GM20431 (cell line): ENCODE results near the gene PRDM1.

Source experiments
- in situ Hi-C: fragments of 300-500 bp; cut with MseI, MboI; formaldehyde crosslinking; loops from one replicate; pipeline ENCODE4 v1.15.0; 2020; ENCODE audit warnings: low sequenced_read_pairs; ENCODE audit not compliant: unreplicated experiment

Gene PRDM1

DNA sequence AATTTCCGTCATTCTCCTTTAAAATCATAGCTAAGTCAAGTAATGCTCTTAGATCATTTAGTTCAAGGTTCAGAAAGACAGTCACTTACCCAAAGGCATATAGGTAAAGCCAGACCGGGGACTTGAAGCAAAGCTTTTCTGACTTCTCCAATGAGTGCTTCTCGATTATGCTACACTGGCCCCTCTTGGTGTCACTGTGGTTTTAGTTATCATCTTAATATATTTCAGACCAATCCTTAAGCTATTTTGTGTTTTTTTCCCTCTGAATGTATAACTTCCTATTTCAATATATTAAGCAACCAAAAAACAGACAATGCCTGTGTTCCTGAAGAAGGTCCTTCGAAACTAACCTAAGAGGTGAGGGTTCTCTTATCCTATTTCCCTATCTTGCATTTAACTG lies 3.9 kb downstream of the PRDM1 start:
- in situ Hi-C loops, result loop anchor here (25.0 kb wide), 2 partner anchors 353 to 603 kb away; no protein-coding TSS in a partner anchor

DNA sequence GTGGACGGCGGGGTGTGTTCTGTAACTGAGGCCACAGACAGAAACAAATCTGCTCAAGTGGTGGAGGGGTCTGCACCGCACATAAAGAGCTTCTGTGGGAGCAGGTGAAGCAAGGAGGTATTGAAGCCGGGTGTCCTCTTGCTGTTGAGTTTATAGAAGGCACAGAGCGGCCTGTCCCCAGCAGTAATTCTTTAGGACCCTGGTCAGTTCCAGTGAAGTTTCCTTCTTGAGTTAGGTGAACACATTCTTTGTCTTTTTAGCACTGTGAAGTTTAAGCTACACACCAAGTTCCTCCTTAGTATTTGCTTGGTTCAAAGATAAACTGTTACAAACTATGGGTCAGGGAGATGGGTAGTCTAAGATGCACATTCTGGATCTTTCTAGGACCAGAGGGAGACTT lies 6.1 kb downstream of the PRDM1 start:
- in situ Hi-C loops, result loop anchor here (25.0 kb wide), 2 partner anchors 355 to 605 kb away; no protein-coding TSS in a partner anchor

DNA sequence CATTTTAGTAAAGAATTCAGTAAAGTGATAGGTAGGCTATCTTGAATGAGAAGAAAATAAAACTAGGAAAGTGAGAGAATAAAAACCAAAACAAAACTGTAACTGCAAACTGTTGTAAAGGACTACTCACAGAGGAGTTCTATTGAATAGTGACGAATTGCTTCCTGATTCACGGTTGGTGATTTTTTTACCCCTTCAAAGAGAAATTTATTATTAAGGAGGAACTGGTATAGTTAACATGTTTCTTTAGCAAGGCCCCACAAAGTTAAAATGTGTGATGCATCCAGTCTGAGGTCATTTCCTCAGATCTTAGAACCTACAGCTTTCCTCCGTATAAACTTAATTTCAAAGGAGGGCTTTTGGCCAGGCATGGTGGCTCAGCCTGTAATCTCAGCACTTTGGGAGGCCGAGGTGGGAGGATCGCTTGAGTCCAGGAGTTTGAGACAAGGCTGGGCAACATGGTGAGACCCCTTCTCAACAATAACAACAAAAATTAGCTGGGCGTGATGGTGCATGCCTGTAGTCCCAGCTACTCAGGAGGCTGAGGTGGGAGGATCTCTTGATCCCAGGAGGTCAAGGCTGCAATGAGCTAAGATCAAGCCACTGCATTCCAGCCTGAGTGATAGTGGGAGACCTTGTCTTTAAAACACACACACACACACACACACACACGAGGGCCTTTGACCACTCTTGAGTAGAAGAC lies 8.3 kb downstream of the PRDM1 start:
- in situ Hi-C loops, result loop anchor here (25.0 kb wide), 2 partner anchors 357 to 607 kb away; no protein-coding TSS in a partner anchor

DNA sequence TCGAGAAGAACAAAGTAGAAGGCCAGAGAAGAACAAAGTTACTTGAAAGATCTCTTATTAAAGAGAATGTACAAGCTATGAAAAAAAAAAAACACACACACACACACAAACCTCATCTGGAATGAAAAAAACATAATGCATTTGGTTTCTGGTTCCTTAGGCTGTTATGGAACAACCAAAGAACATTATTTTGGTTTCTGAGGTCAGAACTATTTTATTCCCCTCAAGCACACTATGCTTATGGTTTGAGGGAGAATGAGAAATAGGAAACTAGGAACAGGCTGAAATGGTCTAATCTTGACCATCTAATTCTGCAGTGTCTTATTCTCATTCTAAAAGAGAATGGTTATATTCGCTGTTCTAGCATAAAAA lies 8.8 kb downstream of the PRDM1 start:
- in situ Hi-C loops, result loop anchor here (25.0 kb wide), 2 partner anchors 358 to 608 kb away; no protein-coding TSS in a partner anchor

DNA sequence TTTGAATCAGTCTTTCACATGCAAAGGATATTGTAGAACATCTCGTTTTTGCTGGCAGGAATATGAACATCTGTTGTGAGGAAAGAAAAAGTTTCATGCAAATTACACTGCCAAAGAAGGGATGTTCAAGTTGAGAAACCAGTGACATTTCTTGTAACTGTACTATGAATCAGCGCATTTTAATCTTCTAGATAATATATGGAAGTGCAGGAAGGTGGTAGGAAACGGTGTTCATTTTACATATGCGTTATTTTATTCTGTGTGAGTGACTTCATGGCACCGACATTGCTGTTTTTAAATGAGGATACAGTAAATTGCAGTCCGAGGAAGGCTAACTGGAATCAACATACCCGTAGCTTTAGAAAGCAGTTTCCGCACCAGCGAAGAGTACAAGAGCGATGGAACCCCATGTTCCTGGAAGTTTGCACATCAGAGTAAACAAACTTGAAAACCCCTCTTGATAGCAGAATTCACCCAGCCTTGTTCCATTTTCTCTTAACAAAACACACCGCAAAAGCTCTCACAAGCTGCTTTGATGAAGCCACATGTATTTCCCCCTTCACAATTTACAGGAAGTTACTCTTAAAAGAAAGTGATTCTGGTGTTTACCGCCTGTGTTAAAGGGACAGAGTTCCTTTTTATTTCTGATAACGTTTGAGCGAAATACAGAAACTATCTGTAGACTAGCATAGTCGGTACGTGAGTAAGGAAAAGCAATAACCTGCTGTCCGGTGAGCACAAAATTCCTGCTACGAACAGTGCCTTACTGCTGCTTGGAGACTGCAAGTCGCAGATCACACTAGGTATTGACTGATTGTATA lies 11.5 kb downstream of the PRDM1 start:
- in situ Hi-C loops, result loop anchor here (25.0 kb wide), 2 partner anchors 360 to 610 kb away; no protein-coding TSS in a partner anchor

DNA sequence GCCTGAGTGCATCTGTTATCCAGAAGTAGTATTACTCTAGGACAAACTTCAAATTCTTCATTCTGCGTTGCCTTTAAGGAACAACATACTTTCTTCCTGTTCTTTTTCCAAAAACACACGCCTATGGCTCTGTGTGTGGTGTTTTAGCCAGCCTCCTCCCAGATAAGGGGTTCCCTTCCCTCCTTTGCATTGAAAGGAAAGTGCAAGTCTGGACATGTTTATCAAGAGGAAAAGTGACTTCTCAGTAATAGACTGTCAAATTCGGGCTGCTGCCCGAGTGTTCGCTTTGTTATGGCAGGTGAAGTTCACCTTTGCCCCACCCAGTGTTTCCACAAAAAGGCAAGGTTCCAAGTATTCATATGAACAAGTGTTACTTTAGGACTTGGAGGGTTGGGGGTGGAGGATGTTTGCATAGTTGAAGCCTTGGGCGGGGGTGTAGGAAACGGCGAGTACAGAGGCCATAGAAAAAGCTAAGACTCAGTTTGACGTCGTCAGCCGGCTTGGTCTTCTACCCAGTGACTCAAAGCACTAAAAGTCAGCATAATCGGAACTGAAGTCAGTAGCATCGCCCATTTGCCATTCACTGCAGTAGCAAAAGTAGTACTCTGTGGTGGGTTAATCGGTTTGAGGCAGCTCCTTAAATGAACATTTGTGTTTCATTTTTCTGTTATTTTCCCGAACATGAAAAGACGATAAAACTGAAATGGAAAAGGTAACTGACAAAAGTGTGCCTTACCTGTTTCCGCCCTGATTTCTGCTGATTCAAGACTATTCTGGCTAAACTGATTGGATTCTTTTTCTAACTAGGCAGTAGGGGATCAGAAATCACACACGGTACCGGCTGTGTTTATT lies 12.5 kb downstream of the PRDM1 start:
- in situ Hi-C loops, result loop anchor here (25.0 kb wide), 2 partner anchors 361 to 611 kb away; no protein-coding TSS in a partner anchor

DNA sequence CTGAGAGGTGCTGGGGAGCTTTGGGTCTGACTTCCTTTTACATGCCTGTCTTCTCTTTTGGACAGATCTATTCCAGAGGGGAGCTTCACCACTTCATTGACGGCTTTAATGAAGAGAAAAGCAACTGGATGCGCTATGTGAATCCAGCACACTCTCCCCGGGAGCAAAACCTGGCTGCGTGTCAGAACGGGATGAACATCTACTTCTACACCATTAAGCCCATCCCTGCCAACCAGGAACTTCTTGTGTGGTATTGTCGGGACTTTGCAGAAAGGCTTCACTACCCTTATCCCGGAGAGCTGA lies 13.1 kb downstream of the PRDM1 start:
- in situ Hi-C loops, result loop anchor here (25.0 kb wide), 2 partner anchors 362 to 612 kb away; no protein-coding TSS in a partner anchor

DNA sequence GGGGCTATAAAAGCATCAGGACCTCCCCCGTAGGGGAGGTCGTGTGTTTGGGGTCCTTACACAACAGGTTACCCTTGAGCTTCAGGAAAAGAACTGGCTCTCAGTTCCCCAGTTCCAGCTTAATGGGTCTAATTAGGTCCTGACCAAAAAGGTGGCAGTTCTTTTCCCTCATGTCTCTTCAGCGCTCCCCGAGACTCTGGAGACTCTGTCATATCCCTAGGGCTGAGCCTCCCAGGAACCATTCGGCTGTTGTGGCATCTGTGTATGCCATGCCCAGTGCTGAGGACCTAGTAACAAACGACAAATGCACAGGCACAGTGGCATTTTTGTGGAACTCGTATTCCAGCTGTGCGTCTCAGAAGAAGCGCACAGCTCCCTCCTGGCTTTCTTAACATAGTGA lies 14.6 kb downstream of the PRDM1 start:
- in situ Hi-C loops, result no loop called here

DNA sequence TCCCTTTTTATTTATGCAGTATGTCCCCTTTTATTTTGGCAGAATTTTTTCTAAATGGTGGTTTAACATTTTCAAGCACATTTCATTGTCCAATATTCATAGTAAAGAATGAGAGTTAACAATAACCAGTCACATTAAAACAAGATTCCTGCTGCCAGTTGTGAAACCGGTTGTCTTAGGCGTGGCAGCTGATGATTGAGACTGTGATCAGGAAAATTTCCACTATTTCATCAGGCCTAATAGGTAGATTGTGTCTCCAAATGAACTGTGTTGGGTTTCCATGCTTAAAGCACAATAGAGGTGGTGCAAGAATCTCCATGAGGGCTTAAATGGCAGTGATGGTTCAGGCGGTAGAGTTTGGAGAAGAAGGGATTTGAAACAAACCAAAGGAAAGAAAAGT lies 15.3 kb downstream of the PRDM1 start:
- in situ Hi-C loops, result no loop called here

DNA sequence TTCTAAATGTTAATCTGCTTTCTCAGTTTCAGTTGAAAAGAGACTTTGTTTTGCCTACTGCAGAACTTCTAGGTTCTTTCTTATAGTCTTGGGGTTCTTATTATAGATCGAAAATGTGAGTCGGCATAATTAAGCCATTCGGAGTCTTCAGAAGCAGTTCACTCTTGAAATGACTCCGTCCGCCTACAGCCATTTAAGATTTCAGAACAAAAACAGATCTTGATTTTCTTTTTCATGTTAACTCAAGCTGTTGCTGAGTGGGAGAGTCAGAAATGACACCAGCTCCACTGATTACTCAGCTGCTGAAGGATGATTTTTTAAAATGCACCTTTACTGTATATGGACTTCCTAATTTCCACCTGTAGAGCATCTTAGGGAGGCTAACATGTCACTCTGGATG lies 15.9 kb downstream of the PRDM1 start:
- in situ Hi-C loops, result no loop called here

DNA sequence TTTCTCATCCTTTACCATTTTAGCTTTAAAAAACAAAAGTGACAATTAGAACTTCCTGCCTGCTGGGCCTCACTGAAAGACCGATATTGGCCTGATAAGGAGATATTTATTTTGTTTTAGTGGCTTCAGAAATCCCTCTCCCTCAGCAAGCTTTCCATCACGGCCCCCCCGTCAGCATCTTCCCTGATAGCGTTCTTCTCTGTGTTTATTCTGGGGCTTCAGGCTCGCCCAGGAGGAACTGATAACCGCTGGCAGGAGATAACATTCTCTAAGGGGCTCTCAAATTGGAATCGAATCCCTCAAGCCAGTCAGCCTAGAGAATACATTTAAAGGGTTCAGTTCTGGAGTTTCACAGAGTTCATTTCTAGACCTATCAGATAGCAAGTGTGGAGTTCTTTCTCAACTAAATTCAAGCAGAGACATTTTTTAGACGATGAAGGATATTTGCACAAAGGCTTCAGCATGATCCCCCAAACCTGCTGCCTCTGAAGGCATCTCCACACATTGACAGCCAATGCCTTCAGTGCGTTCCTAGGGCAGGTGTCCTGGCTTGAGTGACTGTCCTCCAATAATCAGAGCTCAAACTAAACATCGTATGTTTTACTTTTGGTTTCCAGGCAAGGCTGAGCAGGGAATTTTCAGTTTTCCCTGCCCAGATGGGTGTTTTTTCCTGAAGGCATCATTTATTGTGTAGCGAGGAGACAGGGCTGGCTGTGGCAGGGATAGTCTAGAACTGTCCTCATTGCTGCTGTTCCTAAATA lies 17.0 kb downstream of the PRDM1 start:
- in situ Hi-C loops, result no loop called here

DNA sequence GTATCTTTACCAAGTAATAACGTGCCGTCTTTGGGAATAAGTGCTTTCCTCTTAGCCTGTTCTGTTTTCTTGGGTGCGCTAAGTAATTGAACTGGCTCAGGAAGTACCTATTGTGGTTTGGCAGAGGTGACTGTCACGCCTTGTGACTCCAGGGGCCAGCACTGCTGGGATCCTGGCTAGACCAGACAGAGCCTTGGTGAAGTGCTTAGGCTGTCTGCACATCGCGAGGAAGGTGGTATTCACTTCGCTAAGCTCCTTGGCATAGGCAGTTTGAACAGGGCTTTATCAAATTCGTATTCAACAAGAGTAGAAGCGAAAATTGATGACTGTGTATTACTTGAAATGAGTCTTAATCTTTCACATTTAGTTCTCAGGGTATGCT lies 17.6 kb downstream of the PRDM1 start:
- in situ Hi-C loops, result no loop called here

DNA sequence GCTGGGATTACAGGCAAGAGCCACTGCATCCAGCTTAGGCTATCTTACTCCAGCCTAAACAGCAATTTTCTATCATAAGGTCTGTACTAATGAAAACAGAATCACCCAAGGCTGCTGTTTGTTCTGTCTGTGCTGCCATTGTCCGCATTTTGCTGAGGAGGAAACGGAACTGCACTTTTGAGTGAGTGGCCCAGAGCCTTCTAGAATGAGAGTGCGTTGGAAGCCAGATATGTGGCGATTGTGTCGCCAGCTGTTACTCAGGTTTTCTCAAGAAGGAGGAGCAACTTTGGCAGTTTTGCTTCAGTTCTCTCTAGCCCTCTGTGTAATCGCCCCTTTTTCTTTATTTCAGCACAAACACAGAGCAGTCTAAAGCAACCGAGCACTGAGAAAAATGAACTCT lies 18.3 kb downstream of the PRDM1 start:
- in situ Hi-C loops, result no loop called here

DNA sequence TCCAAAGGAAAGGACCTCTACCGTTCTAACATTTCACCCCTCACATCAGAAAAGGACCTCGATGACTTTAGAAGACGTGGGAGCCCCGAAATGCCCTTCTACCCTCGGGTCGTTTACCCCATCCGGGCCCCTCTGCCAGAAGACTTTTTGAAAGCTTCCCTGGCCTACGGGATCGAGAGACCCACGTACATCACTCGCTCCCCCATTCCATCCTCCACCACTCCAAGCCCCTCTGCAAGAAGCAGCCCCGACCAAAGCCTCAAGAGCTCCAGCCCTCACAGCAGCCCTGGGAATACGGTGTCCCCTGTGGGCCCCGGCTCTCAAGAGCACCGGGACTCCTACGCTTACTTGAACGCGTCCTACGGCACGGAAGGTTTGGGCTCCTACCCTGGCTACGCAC lies 18.8 kb downstream of the PRDM1 start:
- in situ Hi-C loops, result no loop called here

DNA sequence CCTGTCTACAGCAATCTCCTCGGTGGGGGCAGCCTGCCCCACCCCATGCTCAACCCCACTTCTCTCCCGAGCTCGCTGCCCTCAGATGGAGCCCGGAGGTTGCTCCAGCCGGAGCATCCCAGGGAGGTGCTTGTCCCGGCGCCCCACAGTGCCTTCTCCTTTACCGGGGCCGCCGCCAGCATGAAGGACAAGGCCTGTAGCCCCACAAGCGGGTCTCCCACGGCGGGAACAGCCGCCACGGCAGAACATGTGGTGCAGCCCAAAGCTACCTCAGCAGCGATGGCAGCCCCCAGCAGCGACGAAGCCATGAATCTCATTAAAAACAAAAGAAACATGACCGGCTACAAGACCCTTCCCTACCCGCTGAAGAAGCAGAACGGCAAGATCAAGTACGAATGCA lies 19.4 kb downstream of the PRDM1 start:
- in situ Hi-C loops, result no loop called here

DNA sequence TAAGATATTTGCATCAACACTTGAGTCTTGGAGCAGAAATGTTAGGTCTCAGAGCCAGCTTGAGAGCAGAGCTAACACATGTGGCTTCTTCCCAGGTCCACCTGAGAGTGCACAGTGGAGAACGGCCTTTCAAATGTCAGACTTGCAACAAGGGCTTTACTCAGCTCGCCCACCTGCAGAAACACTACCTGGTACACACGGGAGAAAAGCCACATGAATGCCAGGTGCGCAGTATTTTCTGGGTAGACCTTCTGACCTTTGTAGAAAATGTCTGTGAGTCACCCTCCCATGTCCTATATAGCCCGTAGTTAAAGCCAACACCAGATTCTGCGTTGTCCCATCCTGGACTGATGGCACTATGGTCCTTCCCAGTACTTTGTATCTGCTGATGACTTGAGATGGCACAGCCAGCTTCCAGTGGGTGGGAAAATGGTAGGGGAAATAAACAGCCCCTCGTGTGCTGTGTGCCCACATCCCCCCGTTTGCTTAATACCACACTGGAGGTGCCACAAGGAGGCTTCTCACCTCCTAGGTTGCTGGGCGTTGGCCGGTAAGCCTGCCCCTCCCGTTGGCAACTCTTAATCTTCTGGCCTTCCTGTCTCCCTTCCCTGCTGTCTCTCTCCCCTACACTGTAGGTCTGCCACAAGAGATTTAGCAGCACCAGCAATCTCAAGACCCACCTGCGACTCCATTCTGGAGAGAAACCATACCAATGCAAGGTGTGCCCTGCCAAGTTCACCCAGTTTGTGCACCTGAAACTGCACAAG lies 20.3 kb downstream of the PRDM1 start:
- in situ Hi-C loops, result no loop called here

DNA sequence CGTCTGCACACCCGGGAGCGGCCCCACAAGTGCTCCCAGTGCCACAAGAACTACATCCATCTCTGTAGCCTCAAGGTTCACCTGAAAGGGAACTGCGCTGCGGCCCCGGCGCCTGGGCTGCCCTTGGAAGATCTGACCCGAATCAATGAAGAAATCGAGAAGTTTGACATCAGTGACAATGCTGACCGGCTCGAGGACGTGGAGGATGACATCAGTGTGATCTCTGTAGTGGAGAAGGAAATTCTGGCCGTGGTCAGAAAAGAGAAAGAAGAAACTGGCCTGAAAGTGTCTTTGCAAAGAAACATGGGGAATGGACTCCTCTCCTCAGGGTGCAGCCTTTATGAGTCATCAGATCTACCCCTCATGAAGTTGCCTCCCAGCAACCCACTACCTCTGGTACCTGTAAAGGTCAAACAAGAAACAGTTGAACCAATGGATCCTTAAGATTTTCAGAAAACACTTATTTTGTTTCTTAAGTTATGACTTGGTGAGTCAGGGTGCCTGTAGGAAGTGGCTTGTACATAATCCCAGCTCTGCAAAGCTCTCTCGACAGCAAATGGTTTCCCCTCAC lies 21.0 kb downstream of the PRDM1 start:
- in situ Hi-C loops, result no loop called here

DNA sequence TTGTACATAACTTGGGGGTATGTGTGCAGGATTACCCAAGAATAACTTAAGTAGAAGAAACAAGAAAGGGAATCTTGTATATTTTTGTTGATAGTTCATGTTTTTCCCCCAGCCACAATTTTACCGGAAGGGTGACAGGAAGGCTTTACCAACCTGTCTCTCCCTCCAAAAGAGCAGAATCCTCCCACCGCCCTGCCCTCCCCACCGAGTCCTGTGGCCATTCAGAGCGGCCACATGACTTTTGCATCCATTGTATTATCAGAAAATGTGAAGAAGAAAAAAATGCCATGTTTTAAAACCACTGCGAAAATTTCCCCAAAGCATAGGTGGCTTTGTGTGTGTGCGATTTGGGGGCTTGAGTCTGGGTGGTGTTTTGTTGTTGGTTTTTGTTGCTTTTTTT lies 22.0 kb downstream of the PRDM1 start:
- in situ Hi-C loops, result no loop called here

DNA sequence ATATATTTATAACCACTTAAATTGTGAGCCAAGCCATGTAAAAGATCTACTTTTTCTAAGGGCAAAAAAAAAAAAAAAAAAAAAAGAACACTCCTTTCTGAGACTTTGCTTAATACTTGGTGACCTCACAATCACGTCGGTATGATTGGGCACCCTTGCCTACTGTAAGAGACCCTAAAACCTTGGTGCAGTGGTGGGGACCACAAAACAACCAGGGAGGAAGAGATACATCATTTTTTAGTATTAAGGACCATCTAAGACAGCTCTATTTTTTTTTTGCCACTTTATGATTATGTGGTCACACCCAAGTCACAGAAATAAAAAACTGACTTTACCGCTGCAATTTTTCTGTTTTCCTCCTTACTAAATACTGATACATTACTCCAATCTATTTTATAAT lies 22.9 kb downstream of the PRDM1 start:
- in situ Hi-C loops, result no loop called here
